ENCODE data around the gene TNS1.
A peak's percentile ranks its signal among the peaks of the same experiment; 100 is the strongest.

Gene TNS1

DNA sequence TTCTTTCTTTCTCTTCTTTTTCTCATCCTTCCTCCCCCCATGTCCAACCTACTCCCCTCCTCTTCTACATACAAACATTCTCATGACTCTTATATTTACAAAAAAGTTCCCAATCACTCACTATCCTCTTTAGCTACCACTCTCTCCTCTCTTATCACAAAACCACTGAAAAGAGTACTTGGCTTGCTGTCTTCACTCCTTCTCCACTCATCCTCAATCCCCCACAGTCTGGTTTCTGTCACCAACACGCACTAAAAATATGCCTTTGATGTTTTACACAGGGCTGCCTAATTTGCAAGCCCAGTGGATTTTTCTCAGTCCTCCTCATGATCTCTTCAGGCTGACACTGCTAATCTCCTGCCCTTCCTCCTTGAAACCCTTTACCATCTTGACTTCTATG is 159.5 kb downstream of the TNS1 start:
- DNase-seq = no peak

DNA sequence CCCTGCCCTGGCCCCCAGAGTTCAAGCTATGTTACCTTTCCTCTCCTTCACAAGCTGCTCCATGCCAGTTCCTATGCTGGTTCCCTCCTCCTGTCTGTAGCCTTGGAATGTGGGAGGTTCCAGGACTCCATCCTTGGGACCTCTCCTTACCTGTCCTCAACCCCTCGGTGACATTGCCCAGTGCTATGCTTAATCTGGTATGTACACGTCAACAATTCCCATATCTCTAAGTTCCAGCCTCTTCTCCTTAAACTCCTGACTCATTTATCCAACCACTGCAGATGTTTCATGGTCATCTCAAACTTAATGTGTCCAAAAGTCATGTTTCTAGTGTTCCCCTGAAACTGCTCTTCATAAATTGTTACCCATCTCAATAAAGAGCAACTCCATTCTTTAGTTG is 160.8 kb downstream of the TNS1 start:
- DNase-seq = no peak

DNA sequence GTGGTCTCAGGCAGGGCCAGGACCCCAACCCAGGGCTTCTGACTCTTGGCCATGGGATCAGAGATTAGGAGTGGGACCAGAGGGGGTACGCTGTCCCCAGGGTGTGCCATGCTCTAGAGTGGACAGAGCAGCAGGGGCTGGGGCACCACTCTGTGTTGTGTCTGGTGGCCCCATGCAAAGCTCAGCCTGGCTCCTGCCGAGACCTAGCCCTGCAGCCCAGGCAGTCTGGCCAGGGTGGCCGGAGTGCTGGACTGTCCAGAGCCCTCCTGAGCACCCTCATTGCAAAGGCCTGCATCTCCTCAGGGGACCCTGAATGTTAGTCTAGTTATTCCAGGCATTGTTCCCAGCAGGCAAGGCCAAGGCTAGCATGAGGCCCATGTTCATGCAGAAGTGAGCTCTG is 162.3 kb downstream of the TNS1 start:
- DNase-seq = no peak

DNA sequence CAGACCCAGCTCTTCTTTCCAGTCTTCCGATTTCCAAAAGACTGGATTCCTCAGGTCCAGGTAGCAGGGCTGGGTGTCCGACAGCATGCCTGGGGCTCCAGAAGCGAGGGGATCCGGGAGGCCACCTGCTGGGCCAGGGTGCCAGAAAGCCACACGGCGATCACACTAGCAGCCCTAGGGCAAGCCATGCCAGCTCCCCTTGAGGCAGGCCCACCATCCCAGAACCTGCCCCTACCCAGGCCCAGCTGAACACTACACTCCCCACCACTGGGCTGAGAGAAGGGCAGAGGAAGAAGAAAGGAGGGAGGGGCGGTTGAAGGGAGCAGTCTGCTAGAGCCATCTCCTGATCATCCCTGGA is 163.1 kb downstream of the TNS1 start:
- DNase-seq = no peak

DNA sequence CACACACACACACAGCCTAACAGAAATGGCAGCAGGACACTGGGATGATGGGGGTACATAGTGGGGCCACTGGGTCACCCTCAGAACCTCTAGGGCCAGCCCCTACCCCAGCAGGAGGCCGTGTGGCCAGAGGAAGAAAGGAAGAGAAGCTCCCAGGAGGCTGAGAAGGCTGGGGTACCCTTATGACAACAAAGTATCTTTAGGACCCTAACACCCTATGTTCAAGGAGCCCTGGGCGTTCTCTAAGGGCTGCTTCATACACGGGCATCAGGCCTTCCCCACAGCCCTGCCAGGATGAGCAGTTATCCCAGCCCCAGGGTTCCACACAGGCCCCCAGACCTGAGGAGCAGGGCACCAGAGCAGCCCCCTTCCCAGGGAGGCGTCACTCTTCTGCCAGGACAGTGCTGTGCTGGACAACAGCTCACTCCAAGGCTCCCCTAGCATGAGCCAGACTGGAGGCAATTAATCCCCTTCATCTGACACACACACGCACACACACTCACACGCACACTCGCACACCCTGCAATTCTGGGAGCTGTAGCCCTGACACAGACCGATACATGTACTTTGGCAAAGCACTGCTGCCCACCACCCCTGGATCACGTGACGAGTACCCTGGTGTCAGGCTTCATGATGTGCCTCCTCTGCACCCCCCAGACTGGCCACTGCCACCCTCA is 163.6 kb downstream of the TNS1 start:
- no peak for DNase-seq

DNA sequence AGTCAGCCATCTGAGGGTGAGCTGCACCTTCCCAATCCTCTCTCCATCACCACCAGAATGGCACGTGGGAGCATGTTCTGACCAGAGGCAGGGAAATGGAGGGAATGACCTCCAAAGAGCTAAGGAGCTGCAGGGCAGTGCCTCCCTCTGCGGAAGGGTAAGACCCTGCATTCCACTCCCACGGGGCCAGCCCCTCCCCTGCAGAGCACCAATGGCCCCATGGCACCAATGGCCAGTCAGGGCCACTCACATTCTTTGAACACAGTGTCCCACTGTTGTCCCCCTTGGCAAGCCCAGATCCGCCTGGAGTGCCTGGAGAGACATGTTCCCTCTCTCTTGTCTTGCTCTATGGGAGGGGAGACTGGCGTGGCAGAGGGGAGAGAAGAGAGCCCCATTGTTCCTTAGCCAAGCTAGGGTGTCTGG is 164.4 kb downstream of the TNS1 start:
- no peak for DNase-seq

DNA sequence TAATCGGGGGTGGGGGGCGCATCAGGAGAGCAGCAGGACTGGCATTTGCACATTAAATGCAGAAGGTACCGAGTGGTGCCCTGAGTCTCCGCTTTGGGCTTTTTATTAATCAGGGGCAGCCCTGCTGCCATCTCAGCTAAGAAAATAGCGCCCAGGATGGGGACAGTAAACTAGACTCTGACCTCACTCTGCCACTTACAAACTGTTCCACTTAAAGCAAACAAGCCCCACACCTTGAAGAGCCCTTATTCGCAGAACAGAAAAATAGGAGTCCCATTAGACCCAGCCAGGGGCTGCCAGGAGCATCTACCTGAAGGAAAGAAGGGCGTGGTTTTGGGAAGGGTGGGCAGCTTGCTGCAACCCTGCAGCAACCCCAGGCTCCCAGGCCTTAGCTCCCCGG is 165.3 kb downstream of the TNS1 start:
- DNase-seq = peak; percentile 37

DNA sequence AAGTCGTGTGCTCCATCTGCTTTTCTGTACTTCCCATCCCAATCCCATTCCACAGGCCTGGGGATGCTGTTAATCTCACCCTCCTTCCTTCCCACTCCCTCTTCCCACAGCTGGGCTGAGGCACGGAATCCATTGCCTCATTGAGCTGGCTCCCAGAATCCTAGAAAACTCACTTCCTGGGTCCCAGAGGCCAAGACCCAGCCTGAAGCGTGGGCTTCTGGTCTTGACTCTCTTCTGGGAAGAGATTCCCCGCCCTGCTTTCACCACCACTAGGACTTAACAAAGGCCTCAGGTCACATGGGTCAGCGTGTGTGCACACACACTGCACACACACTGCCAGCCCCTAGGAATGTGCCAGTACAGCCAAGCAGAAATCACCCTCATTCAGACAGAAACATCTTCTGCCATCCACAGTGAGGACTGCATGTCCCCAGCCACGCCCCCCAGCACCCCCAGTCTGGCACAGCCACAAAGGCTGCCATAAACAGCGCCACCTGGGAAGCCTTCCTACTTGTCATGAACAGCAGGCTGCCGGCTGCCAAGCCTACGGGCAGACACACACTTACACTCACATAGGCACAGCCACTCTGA is 165.8 kb downstream of the TNS1 start:
- DNase-seq = peak; percentile 37

DNA sequence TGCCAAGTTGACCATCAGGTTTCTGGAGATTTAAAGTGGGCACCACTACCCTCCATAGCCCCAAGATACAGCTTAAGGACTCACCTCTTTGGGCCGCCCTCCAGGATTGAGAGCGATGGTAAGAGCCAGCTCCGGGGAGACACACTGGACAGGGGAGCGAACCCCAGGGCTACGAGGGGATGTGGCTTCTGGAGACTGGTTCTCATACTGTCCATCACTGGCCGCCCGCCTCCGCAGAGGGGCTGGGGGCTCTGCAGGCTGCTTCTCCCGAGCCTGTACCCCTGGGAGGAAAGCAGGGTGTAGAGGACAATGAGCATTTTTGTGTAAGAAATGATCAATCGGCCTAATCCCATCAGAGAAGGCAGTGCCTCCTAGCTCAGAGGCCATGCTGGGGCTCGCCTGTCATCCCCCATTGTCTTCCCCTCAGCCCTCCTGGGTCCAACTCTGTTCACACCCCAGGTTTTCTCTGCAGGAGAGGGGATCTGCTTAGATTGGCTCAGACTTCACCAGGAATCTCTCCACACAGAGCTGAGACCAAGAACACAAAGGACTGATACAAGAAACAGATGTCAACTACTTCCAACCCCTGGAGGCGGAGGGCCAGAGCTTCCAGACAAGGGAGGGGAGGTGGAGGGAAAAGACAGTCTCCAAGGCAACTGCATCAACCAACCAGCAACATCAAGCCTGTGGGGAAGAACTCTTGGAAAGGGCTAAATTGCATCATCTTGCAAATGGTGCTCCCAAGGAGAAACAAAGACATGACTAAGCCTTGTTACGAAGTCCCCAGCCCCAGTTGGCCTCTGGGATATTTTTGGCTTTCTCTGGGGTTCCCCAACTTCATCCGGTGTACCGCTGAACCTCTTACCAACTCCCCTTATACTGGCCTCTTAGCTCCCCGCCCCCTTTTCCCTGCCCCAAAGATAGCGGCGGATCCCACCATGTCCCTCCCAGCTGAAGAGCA is 166.6 kb downstream of the TNS1 start:
- no peak for DNase-seq

DNA sequence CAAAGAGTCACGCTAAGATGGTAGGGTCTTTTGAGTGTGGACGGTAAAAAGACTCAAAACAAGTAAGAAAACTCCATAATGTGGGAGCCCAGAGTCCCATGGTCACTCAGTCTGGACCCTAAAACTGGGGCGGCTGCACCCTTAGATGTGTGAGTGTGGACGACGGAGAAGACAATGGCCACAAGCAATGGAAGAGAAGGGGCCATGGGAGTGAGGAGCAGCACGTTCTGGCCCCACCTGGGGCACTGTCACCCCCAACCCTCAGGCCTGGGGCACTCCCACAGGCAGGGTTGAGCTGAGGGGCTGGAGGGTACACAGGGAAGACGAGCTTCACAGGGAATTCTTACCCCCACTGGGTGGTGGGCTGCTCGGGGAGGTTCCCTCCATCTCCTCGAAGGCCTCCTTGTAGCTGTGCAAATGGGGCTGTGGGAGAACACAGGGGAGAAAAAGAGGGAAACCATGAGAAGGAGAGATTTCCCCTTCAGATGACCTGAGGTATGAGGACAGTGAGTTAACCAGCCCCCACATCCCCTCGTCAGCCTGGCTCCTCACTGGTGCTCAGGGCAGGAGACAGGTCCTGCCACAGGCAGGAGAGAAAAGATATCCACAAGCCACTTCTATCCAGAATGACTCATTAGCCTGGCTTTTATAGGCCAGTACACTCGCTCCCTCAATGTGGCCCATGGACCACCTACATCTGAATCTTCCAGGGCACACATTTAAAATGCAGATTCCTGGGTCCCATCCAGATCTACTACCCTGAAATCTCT is 167.9 kb downstream of the TNS1 start:
- DNase-seq = no peak

DNA sequence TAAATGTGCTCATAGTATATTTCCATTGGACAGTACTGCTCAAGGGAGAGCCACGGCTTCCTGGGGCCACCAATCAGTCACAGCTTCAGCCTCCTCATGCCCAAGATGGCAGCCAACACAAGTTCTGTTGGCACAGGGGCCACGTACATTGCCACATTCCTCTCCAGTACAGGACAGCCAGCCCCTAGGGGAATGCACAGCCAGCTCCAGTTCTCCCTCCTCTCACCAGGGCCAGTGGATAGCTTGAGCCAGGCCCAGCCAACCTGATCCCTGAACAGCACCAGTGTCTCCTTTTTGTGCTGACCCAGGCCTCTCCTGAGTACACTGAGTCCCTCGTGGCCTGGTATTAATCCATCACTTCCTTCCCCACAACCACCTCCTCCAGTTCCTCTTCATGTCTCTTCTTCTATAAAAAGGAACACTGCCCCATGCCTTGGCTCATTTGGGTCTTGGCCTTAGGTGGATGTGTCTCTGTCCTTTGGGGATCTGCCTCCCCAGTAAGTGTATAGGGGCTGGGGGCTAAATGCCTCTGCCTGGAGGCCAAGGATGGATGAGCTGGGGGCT is 168.7 kb downstream of the TNS1 start:
- no peak for DNase-seq

DNA sequence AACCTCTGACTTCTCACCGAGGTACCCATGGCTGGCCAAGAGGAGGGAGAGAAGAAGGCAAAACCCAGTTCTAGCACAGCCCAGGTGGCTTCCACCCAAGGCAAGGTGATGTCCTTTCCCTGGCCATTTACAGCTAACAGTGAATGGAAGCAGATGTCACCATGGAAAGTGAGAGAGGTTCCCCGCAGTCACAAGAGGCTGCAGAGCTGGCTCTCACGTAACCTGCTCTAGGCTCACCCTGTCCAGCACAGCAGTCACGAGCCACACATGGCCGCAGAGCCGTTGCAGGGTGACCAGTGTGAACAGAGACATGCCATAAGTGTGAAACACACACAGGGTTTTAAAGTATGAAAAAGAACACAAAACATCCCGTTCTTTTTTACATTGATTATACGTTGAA is 169.4 kb downstream of the TNS1 start:
- no peak for DNase-seq

DNA sequence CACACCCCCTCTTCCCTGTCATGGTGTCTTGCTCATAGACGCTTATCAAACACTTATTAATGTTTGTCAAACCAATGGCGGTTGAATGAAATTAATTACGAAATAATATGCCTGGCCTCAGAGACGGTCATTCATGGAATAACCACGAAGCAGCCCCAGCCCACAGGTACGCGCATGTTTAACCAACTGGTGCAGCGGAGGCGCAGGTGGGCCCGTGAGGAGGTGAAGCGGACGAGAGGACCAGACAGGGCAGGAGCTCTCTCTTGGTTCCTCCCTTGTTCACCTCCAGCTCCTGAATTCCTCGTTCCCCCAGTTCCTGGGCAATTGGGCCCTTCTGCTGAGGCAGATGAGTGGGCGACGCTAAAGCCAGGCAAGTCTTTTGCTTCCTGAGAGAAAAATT is 169.8 kb downstream of the TNS1 start:
- DNase-seq = no peak

DNA sequence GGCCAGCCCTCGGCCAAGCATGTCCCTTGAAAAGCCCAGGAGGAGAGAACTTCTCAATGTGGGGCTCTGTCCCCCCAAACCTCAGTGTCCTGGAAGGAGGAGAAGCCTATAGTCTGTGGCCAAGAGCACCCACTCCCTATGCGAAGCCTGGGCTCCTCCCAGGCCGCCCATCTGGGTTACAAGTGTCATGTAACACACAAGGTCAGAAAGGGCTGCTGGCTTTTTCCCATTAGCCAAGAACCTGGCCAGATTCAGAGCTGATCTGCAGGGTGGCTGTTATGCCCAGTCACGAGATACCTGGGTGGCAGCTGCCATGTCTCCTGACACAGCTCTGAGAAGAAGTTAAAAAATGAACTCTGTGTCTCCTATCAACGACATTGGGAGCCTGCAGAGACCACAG is 170.7 kb downstream of the TNS1 start:
- DNase-seq = no peak

DNA sequence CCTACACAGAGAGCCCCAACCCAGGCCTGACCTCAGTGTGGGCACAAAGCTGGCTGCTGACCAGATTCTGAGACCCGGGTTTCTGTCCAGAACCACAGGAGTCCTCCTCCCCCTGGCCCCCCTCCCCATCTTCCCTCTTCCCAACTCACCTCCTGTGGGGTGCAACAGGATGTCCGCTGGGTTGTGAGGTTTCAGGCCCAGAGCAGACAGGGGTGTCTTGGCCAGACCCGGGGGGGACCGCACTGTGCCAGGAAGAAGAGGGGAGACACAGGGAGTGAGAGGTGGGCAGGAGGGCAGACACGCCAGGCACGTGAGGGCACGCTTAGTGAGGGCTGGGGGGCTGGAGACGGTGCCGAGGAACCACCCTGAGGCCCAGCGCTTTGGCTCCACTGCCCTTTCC is 171.5 kb downstream of the TNS1 start:
- DNase-seq = no peak

DNA sequence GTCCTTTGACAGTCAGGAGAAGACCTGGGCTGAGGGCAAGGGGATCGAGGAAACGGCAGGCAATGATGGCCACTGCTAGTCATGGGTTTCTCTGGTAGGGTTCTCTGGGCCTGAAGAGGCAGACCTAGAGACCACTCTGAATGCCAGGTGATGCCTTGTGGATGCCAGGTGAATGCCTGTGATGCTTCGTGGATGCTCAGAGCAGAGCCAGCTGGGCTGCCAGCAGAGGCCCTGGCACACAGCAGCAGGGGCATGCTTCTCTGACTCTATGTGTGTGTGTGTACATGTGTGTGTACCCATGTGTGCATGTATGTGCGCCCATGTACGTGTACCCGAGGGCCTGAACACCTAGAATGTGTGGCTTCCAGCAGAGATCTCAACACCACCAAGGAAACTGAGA is 172.0 kb downstream of the TNS1 start:
- no peak for DNase-seq

DNA sequence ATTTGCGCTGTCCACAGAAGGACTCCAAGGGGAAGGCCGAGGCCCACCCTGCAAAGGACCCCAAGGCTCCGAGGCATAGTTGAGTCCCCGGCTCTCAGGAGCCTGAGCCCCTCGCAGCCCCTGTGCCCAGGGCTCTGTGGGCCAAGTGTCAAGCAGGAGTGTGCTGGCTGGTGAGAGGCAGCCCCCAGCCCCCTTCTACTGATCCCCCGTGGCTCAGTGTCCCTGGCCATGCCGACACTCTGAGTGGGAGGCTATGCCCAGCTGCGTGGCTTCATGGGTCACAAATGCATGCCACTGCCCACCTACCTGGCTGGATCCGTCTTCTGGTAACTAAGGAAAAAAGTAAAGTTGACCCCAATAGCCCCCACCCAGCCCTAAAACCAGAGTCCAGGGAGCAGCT is 172.7 kb downstream of the TNS1 start:
- DNase-seq = no peak

DNA sequence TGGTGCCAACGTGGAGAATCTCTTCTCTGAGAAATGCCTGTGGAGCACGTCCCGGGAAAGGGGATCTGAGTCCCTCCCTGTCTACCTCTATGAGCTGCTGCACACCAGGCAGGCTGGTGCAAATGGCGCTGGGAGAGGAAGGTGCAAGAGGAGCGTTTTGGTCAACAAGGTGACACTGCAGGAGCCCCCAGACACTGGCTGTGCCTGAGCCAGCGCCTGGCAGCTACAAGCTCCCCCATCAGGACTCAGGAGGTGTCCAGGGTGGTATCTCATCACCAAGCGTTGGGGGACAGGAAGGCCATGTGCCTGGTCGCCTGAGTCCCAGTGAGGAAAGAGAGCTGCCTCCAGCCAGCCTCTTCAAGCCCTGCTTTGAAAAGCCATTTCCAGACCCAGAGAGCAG is 173.4 kb downstream of the TNS1 start:
- DNase-seq = no peak

DNA sequence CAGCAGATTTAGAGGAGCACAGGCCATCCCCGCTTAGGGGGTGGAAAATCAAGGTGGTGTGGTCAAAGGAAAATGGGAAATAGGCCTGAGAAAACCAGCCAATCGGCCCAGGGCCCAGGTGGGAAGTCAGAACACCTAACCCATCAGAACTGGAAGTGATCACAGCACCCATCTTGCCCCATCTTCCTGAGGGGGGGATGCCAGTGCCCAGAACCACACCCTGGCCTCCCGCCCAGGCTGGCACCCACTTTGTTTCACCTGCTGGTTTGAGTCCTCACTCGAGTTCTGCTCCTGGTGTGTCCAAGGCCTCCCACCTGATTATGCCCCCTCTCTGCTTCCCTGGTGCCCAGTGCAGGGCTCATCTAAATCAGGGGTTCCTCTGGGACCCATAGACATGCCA is 174.5 kb downstream of the TNS1 start:
- DNase-seq = no peak

DNA sequence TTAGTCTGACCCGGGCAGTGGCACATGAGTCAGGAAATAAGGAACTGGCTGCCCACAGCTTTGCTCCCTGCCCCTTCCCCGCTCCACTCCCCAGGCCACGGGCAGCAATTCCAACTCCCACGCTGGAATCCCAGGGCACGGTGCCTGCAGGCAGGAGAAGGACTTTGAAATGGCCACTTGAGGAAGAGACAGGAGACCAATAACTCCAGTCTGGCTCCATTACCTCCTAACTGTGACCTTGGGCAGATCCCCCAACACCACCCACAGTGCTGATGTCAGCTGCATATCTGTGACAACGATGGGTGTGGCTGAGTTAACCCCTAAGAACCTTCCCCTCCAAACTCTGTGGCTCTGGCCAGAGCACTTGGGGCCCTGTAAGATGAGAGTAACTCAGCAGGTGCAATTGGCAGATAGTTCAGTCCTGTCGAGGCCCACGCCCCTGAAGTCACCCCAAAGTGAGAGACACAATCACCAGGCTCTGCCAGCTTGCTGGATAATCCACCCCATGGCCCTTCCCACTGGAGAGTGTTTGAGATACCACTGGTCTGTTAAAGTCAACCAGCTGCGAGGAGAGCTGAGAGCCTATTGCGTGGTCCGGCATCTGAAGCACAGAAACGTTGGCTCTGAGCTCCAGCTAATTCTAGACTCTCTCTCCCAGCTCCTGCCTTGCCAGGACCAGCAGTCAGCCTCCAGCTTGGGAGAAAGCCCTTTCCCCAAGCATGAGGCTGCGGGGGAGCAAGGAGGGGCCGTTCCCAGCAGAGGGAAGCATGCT is 175.2 kb downstream of the TNS1 start:
- no peak for DNase-seq

DNA sequence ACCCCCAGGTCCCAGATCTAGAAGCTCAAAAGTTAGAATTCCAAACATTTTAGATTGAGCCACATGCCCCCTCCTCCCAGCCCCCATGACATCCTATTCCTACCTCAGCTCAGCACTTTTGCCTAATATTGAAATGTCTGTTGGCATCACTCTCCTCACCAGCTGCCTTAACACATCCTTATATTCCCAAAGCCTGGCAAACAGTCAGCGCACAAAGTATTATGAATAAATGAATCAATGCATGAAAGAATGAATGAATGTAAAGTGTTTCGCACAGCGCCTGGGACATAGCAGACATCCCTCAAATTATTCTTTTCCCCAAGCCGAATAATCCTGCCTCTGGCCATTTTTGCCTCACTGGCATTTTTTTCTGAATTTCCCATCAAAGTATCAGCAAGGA is 175.8 kb downstream of the TNS1 start:
- DNase-seq = no peak

DNA sequence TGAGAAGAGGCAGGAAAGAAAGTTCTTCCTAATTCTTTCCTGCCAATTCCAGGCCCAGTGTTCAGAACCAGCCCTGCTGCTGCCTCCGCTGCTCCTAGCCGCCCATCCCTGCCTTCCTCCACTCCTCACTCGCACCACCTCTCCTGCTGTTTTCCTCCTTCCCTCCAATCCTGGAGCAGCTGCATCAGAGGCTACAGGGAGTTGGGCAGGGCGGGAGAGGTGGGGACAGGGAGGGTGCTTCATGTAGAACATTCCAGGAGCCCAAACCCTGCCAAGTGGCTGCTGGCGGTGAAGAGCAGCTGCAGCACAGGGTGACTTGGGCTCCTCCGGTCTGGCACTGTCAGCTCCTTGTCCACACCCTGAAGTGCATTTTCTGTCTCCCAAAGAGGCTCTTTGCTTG is 176.3 kb downstream of the TNS1 start:
- DNase-seq = no peak
